ENCODE measurements around the gene NR2F2.

NR2F2 gene

DNA sequence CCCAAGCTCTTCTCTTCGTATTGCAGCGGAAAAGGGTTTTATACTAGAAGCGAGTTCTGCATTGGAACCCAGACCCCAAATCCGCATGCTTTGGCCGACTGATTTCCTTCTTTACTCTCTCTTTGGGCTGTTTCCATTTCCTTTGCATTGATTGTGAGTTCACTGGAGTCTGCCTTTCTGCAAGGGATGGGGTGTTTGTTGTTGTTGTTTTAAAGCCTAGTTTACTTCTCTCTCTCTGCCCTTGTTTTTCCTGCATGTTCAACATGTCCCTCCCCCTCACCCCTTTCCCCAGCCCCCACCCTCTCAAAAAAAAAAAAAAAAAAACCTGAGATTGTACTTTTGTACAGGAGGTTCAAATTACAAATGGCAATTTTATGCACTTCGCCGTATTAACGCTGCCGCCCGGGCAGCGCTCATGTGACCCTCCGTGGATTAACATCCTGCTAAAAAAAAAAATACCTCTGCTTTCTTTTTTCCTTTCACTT, 2.2 kb downstream of the NR2F2 start:
- no peak for DNase-seq

DNA sequence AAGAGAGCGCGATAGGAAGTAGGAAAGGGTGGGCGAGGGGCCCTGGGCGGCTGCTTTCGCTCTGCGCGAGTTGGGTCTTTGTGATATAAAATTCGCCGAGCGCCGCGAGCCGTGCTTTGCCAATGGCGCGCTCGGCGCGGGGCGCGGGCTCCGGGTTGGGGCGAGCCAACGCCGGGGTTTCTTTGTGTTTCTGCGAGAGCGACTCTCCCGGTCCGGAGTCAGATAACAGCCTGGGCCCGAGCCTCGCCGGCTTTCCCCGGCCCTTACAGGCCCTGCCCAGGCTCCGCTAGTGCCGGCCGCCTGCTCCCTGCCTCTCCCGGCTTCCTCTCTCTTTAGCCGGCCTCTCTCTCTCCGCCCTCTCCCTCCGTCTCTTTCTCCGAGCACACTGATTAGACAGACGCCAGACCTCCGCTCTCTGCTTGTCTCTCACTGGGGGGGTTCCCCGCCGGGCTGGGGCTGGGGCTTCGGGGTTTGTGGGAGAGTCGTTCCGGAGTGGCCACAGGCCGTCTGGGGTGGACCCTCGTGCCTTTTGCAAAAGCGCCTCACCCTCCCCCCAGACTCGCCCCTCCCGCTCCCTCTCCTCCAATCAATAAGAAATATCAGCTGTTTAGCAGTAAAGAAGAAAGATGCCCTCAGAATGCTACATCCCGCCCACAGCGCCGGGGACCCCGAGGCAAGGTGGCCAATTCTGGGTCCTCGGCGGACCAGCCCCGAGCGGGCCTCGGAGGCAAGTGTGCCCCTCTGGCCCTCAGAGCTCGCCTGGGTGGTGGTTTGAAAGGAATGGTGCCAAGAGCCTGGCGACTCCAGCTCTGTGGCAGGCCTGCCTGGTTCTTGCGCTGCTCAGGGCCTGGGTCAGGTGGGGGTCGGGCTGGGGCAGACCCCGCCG, 2.9 kb downstream of the NR2F2 start:
- no peak for DNase-seq

DNA sequence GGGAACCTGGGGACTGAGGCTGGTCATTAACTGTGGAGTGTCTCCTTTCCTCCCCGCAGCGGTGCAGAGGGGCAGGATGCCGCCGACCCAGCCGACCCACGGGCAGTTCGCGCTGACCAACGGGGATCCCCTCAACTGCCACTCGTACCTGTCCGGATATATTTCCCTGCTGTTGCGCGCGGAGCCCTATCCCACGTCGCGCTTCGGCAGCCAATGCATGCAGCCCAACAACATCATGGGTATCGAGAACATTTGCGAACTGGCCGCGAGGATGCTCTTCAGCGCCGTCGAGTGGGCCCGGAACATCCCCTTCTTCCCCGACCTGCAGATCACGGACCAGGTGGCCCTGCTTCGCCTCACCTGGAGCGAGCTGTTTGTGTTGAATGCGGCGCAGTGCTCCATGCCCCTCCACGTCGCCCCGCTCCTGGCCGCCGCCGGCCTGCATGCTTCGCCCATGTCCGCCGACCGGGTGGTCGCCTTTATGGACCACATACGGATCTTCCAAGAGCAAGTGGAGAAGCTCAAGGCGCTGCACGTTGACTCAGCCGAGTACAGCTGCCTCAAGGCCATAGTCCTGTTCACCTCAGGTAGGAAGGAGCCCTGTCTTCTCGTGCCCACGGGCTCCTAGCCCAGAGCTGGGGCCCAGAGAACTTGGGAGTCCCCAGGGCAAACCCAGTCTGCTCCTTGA, 3.7 kb downstream of the NR2F2 start:
- no peak for DNase-seq

DNA sequence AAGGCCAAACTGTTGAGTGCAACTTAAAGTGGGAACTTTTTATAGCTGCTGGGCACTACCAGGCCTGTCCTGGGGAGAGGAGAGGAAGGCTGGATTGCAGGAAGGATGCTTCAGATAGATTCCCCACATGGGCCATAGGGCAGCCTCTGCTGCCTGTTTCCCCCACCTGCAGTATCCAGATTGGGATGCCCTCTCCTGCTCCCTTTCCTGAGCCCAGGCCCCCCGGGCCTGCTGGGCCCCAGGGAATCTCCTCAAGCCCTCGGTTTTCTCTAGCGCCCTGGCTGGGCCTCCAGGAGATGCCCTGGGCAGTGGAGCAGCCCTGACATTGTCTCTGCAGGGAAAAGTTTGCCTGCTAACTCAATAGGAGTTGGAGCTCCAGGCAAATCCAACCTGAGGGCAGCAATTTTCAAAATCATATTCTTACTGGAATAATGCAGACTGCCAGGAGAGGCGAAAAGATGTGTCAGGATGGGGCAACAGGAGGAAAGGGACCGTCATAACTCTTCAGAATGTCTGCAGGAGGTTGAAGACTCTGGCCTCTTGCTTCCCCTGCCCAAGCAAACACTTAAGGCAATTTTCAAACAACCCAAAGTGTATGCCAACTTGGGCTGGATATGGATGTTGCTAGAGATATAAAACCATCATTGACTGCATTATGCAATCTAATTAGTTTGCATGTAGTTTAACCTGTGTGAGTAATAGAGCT, 4.4 kb downstream of the NR2F2 start:
- DNase-seq: no peak

DNA sequence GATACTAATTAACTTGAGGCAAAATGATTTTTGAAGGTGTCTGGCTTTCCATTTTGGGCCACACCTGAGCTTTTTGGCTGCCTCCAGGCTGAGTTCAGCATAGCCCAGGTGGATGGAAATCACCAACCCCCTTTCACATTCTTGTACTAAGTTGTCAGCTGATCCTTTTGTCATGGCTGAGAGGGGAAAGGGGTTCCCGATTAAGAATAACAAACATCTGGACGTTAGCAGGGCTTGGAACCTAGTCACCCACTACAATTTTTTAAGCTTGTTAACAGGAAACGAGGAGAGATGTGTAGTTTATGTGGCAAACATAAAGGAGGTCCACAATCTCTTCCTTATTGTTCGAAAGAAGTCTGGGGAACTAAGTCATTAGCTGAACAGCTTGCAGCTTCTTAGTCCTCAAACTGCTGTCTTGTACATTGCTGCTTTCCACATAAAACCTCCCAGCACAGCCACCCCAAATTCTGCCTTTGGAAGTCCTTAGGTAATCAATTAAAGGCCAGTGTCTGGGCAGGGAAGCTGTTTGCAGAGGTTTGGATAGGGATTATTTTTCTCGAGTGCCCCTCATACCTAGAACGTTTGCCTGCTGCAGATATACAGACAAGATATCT, 5.0 kb downstream of the NR2F2 start:
- no peak for DNase-seq

DNA sequence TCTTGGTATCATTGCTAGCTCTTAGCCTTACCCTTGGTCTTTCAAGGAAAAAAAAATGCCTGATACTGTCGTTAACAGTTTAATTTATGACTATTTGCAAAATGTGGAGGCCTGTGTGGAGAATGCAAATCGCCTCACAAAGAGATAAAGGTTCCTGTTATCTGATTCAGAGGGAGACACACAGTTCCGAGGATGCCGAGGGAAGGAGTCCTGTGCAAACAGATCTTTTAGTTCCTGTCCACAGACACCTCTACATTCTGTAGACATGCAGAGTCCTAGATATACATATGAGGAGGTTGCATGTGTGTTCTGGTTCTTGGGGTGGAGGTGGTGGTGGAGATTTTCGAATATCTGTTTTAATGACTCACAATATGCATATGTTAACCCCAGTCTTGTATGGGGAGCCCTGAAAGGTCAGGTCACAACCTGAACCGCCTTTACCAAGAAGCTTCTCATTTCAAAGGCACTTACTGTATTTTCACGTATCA, 5.7 kb downstream of the NR2F2 start:
- no peak for DNase-seq

DNA sequence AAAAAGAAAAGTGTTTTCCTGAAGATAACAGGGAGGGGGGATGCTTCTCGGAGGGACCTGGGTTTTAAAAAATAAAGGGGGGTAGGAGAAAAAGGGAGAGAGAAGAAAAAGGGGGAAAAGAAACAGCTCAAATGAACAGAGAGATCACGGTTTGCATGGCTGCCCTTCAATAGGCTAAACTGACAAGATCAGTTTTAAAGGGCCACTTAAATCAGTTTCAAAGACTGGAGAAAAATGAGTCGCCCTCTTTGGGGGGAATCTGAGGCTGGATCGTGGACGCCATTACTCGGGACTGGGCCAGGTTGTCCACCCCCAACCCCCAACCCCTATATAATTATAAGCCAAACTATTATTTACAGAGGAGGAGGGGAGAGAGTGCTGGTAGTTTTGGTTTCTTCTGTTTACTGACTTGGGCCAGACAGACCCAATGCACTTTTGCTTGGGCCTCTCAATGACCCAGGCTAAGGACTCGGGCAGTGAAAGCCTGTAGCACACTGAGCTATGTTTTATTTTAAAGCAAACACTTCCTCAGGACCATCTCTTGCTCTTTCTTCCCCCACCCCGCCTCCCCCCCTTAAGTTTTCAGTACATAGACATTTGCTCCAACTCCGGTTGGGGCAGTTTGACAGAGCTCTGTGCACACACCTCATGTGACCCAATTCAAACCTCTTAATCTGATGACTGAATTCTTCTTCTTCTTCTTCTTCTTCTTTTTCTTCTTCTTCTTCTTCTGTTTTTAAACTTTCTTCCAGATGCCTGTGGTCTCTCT, 6.3 kb downstream of the NR2F2 start:
- no peak for DNase-seq

DNA sequence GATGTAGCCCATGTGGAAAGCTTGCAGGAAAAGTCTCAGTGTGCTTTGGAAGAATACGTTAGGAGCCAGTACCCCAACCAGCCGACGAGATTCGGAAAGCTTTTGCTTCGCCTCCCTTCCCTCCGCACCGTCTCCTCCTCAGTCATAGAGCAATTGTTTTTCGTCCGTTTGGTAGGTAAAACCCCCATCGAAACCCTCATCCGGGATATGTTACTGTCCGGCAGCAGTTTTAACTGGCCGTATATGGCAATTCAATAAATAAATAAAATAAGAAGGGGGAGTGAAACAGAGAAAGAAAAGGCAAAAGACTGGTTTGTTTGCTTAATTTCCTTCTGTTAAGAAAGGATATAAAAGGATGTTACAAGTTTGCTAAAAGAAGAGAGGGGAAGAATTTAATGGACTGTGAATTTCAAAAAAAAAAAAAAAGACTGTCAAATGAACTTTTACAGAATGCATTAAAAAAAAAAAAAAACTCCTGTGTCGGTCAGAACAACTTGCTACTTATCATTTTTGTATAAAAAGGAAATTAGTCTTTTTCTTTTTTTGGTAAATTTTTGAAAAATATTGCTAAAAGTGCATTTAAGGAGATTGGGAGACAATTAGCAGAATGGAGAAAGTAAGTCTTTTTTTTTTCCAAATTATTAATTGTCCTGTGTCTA, 7.0 kb downstream of the NR2F2 start:
- no peak for DNase-seq

DNA sequence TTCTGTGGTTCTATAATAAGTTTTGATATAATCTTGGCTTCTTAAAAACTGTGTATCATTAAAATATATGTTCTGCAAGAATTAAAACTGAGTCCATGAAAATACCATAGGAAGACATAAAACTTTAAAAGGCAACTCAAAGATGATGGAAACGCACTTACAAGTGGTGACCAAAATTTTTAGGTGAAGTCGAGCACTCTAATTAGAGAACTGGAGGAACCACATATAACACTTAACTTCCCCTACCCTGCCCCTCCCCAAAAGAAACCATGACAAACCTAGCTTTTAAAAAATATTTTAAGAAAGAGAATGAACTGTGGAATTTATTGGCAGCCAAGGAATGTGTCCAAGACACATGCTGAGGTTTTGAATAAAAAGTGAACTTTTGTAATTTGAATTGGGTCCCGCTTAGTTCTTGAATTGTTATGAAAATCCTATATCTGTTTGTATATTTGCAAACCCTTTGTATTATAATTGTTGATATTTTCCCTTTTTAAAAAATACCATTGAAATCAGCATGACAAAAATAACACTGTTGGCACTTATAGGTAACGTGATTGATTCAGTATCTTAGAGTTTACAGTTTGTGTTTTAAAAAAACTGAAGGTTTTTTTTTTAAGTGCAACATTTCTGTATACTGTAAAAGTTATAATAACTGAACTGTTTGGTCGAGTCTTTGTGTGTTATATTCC, 7.7 kb downstream of the NR2F2 start:
- no peak for DNase-seq

DNA sequence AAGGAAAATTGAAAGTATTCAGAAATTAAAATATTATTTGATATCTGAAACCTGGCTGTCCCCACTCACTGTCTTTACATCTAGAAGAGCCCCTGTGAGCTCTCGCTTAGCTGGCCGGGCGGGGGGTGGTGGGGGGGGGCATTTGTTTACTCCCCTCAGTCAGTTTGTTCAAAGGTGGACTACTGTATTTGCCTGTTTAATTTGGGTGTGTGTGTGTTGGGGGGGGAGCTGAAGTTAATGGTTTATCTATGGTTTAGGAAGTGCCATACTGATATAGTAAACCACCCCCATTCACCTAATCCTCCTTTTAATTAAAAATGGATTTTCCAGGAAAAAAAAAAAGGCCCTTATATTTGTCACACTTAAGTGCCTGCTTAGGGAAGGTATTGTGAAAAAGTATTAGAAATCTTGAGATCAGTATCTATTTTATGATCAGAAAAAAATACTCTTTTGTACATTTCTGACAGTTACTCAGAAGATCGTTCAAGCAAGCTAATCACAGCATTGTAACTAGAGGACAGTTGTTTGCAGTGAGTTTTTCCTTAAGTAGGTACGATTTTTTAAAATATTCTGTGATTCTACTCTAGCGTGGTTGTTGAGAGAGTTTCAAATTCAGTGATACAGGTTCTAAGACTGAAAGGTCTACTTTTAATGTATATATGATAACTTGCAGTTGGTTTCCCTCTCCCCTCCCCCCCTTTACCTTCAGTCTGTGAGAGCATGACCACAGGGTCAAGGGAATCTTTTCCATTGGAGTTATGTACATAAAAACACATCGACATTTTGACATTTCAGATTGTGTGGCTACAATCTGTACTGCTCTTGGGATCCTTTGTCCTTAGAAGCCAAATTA, 8.5 kb downstream of the NR2F2 start:
- no peak for DNase-seq

DNA sequence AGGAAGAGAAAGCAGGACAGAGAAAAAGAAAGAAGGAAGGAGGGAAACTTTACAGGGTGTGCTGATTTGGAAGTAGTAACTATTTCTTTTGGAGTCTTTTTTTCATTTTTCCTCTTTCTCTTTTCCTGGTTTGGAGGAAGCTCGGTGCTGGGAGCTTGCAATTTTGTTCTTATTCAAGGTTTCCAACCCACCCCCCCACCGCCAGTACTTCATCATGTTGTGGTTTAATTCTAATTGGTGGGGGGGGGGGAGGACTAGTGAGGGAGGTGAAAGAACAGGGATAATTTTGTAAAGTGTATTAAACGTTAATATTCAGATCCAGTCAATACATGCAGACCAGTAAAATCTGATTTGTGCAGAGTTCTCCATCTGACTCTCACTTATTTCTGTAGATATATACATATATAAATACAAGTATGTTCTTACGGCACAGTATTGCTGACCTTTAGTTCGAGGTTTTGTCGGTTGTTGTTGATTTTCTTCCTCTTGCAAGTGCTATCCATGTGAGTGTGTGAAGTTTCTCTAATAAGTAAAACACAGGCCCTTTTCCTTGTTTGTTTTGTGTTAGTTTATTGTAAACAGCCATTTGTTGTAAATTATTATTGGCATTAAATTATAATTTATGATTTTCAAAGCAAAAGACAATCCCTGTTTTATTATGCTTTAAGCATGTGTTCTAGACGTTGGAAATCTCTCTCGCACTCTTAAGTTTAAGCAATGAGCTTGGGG, 9.3 kb downstream of the NR2F2 start:
- DNase-seq: no peak

DNA sequence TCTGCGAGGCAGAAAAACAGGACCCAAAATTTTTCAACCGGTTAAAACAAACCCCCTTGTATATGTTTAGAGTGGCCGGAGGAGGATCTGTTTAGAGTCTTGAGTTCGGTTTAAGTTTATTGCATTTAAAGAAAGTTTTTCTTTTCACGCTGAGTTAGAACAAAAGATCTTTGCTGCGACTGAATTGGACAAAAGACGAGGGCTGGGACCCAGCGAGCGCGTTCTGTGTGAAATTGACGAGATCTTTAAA, 9.8 kb downstream of the NR2F2 start:
- no peak for DNase-seq

DNA sequence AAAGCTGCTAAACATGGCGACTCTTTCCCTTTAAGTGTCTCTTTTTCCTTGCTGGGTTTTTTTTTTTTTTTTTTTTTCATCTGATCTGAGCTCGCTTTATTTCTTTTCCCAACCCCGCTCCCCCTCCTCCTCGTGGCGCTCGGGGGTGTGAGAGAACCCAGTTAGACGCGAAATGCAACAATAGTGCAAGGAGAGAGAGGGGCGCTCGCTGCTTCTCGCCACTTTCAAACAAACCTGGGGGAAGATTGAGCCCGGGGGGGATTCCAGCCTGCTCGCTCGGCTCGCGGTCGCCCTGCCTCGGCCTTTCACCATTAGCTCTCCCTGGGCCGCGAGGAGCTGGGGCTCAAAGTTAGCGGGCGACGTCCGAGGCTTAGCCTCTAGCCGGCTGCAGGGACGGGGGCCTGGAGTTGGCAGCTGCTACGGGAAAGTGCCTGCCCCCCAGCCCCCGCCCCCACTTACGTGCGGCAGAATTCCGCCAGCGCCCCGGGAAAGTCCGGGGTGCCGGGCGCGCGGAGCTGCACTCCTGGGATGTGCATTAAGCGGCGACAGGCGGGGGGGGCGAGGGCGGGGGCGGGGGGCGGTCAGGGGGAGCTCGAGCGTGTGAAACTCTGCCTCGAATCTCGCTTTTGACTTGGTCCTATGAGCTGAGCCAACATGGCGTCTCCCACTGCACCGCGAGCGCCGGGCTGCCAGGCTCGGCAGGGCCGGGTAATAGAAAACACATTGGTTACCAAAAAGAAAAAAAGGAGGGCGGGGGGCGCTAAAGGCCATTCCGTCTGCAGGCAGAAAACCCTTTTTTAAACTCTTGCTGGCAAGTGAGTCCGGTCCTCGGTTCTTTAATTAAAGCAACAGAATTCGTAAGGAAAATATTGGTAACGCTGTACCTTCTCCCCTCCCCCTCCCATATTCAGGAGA, 10.4 kb downstream of the NR2F2 start:
- DNase-seq: peak; percentile 86

DNA sequence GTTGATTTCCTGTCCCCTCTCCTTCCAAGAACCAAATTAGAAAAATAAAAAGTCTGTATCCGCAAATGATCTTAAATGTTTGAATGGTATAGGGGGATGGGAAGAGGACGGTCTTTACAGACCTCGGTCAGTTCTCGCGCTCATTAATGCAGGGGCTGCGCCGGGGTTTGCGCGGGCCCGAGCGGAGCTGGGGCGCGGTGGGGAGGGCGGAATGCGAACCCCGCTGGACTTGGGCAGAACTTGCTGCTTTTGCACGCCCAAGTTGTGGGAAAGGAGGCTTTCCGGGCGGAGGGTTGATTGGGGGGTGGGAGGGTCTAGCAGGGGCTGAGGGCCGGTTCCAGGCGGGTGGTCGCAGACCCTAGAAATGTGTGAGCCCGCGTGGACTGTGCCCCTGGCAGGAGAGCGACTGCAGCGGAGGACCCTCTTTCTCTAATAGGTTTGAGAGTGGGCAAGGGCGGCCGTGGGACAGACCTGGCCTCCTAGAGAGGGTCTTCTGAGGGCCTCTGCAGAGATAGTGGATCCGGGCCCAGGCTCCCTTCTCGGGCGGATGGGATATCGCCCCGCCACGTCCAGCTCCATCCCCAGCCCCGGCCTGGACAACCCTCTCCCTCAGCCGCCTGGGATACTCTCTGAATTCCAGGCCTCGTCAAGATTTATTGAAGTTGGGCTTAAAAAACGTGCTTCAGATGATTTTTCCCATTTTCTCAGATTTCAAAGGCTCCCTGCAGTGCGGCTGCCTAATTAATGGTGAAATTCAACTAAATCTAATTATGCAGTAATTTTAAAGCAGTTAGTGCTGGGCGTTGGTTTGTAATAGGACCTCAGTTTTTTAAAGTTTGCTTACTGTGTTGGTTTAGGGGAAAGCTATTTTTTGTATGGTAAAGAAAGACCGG, 11.3 kb downstream of the NR2F2 start:
- no peak for DNase-seq

DNA sequence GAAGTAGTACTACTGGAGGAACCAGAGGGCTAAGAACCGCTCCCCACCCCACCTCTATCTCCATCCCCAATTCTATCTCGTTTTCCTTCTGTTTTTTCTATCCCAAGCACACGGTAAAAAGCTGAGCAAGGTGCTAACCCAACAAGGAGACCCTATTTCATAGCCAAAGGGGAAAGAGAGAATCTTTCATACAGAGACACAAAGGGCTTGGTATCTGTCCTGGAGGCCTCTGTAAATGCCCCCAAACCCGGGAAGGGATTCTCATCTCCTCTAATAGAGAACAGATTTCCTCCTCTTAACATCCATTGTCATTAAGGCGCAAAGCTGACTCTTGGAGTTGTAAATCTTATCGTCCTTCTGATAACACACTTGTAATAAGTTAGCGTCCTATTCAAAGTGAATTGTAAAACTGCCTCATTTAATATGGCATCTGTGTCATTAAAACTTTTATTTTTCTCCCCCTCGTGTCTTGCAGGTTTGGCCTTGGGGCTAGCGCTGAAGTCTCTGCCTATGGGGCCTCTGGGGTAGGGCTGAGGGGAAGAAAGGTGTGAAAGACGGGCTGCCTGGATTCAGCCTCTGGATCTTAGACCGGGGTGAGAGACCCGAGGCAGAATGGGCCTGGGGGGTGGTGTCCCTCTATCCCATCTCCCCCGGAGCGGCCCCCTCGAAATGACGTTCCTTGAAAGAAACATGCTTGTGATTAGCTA, 12.1 kb downstream of the NR2F2 start:
- DNase-seq: peak; percentile 17

All from femur (tissue), 1 donor.